Renal cortical epithelial cell (primary cell): ENCODE data around the gene ARFGAP3. TPM values are rescaled to one million over a fixed set of nuclear protein-coding genes. Genes with fewer than 3 reads are reported as not detected.
A peak's percentile ranks its signal among the peaks of the same experiment; 100 is the strongest.

Source experiments
- DNase-seq: peaks from one replicate; pipeline ENCODE4 v3.0.0-alpha.2; 2011; ENCODE audit warnings: low read depth
- total RNA-seq: library from RNA; depleted of rRNA; stranded (reverse); fragments of >200 nt; gene quantifications from 2 replicates; pipeline ENCODE4 v1.2.3, GENCODE V29; 2014

The ARFGAP3 gene
- total RNA-seq, 1 donor from 2014 or later: 133 TPM

DNA sequence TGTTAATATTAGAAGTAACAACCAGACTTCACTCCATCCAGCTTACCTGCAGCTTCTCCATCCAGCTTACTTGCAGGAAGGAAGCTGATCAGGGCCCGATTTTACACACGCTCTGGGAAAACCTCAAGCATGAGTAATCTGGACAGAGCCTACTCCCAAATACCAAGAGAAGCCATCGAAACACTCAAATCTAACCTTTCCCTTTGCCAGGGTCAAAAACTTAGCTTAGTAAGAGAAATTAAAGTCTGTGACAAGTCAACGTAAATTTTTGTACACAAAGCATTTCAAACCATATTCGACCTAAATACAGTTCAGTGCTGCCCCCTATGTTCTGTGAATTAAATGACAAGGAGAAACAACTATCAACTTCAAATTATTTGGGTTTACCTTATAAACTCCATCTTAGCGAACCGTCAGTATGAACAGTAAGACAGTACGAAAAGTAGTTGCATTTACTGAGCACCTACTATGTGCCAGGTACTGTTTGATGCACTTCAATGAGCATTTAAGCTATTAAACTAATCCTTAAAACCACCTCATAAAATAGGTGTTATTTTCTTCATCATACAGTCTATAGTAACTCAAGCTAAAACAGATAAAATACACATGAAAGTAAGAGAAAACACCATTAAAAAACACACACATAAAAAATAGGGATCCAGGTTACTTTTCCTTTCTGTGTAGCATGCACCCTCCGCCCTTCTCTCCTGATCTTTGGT, 36.9 kb downstream of the ARFGAP3 start:
- DNase-seq: peak; percentile 79

- no peak for DNase-seq
Observed at GRCh38 chr22:42819412-42820044, 37.5 kb downstream of the ARFGAP3 start.

GRCh38 chr22:42817556-42817955, 39.5 kb downstream of the ARFGAP3 start:
- no peak for DNase-seq

- no peak for DNase-seq
Observed at GRCh38 chr22:42816336-42816735, 40.7 kb downstream of the ARFGAP3 start.

DNA sequence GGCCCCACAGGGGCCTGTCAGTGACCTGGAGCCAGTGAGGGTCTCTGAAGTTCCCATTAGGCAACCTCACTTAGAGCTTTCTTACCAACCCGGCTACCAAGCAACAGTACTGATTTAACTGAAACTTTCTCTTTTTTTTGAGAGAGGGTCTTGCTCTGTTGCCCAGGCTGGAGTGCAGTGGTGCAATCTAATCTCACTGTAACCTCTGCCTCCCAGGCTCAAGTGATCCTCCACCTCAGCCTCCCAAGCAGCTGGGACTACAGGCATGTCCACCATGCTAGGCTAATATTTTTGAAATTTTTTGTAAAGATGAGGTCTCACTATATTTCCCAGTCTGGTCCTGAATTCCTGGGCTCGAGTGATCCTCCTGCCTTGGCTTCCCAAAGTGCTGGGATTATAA, 42.5 kb downstream of the ARFGAP3 start:
- no peak for DNase-seq

DNA sequence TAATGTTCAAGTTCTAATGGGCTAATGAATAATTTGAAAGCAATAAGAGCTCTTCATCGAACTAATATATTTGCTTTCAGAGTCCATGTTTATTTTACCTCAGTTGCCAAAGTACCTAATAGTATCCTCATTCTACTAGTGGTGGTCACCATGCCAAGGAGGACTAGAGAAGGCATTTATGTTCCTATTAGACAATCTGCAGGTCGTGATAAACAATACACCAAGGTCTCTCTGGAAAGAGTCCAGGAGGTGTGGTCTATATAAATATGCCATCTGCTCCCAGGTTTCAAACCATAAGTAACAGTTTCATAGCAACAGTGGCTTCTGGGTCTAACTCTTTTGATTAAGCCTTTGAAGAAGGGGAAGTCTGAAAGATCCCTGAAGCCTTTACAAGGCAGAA, 42.9 kb downstream of the ARFGAP3 start:
- DNase-seq: peak; percentile 17

- DNase-seq: no peak
Observed at GRCh38 chr22:42813501-42813900, 43.6 kb downstream of the ARFGAP3 start.

GRCh38 chr22:42811459-42811858, 45.6 kb downstream of the ARFGAP3 start:
- no peak for DNase-seq

DNA sequence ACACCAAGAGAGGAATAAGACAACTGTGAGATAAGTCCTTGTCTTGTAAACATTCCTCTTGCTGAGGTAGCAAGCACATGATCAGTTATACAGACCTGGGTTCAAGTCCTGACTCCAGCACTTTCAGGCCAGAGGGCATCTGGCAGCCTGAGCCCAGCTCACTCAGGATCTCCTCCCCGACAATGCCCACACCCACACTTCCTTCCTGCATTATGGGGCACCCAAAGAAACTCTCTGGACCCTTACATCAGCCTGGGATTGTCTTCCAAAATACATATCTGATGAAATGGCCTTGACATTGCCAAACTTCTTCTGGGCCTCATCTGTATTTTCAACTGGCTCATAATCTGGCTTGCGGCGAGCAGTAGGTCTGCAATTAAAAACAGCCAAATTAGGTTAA, 48.6 kb downstream of the ARFGAP3 start:
- DNase-seq: no peak

- DNase-seq: no peak
Observed at GRCh38 chr22:42807185-42807584, 49.9 kb downstream of the ARFGAP3 start.

DNA sequence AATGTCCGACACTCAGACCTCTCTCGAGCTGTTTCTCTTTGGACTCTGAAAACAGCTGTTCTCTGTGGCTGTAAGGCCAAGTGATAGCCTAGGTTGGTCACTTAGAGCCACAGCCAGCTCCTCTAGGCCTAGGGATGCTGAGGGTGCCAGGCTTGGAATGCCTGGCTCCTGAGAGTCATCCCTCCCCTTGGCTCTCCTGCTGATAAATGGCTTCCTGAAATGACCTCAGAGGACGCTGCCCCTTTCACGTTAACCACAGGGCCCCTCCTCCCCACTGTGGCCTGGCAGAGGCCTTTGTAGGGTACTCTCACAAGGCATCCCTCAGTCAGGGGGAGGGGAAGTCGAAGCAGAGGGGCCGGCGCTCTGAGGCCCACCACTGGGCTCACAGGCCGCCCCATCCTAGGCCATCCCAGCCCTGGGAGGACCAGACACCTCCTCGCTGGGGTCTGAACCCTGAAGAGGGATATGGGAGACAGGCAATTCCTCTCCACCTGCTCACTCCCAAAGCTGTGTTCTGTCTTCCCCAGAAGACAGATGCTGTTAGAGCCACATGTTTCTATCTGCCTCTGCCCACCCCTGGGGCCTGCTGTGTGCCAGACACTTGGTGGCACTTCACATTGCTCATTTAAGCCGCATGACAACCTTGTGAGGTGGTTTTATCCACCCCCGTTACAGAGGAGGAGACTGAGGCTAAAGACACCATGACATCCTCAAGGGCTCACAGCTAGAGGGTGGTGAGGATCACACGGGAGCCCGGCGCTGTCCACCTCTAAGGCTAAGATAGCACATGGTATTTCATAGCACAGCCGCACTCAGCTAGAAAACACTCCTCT, 50.9 kb downstream of the ARFGAP3 start:
- peak; percentile 24 for DNase-seq

- DNase-seq: peak; percentile 54
Observed at GRCh38 chr22:42805016-42805997, 51.8 kb downstream of the ARFGAP3 start.

GRCh38 chr22:42803389-42803788, 53.7 kb downstream of the ARFGAP3 start:
- no peak for DNase-seq

- no peak for DNase-seq
Observed at GRCh38 chr22:42801252-42802080, 55.6 kb downstream of the ARFGAP3 start.

DNA sequence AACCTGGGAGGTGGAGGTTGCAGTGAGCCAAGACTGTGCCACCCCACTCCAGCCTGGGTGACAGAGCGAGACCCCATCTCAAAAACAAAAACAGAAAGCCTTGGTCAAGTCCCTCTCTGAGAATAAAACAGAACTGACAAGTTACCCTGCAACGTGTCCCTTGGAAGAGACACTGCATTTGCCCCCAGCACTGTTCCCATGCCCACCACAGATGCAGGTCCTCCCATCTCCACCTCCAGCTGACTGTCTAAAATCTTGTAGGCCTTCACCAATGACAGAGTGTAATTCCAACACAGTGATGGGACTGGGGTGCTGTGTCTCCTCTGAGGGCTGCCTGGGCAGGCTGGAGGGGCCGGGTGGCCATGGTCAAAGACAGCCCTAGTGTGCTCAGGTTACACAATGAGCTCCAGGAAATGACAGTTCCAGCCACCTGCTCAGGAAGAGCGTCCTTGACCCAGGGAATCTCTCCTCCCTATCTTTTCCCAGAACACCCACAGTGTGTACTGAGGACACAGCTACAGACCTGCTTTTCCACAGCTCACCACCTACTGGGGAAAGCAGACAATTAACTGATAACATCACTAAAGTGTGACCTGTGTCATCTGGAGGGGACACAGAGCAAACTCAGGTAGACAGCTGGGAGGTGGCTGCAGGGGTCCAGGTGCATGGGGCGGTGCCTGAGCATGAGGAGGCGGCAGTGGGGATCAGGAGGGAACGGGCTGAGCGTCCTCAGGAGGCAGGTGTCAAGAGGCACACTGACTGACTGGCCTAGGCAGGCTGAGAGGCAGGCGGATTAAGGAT, 56.4 kb downstream of the ARFGAP3 start:
- no peak for DNase-seq

DNA sequence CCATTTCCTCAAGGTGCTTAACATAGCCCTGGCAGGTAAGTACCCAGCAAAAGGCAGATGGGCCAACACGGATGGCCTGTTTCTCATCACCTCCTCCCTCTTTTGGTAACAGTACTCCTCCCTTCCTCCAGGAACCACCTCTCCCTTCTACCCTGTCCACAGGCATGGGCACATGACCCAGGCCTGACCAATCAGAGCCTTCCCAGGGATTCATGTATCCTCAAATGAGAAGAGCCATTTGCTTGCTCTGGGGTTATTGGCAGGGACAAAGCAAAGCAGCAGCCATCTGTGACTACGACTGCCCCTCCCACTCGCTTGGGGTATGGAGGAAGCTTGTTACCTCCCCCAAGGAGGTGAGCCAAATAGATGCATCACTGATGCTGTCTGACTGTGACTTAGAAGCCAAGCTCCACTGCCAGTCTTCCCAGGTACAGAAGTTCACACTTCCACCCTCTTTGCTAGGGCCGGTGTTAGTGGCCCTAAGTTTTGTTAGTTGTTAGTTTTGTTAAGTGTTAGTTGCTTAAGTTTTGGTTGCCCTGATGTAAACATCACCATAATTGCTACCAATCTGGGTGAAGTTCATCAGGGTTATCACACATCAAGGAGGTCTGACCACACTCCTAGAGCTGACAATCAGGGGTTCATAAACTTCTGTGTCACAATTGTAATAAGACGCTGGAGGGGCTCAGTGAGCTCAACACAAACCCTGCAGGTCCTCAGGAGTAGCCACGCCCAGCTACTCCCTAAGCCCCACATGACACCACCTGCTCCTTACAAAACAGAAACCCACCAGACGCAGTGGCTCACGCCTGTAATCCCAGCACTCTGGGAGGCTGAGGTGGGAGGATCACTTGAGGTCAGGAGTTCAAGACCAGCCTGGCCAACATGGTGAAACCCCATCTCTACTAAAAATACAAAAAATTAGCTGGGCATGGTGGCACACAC, 57.3 kb downstream of the ARFGAP3 start:
- DNase-seq: no peak

GRCh38 chr22:42799061-42799460, 58.0 kb downstream of the ARFGAP3 start:
- no peak for DNase-seq

DNA sequence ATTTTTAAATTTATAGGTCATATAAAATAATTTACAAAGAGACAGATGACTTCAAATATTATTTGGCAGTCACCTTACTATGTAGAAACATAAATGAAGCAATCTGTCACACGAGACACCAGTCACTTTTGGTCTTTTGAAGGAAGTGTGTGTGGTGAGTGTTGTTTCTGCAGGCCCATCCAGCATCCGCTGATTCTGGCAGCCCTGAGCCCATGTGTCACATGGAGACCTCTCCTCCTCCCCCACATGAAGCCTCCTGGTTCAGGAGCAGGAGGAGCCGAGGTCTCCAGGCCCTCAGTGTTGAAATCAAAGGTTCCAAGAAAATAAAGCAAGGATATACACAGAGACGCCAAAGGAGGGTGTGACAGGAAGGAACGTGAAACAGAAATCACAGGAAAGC, 60.1 kb downstream of the ARFGAP3 start:
- no peak for DNase-seq

- no peak for DNase-seq
Observed at GRCh38 chr22:42796081-42796480, 61.0 kb downstream of the ARFGAP3 start.
